IMR-90 (cell line): Measurements from ENCODE around the gene AXIN1. TPM values are rescaled to one million over a fixed set of nuclear protein-coding genes. Genes with fewer than 3 reads are reported as not detected.

ENCODE experiments used
- ATAC-seq: fragments of 200-7000 bp; cut with Tn5 transposase; 2 replicates; pipeline ENCODE4 v1.9.1; 2020; ENCODE audit warnings: low read depth, mild to moderate bottlenecking, moderate library complexity
- BruUV-seq: library from RNA; stranded (reverse); fragments of 400-500 nt; replicated peaks from 2 replicates; lab custom pipeline; 2021; lab: Mats Ljungman, UMichigan
- CTCF ChIA-PET: fragments of 300-600 bp; formaldehyde crosslinking; extraction: SDS; loops from one replicate; lab custom pipeline; 2021; ENCODE audit warnings: antibody characterized with exemption; lab: Yijun Ruan, JAX
- POLR2A ChIA-PET: fragments of 300-600 bp; sonication (Branson Sonifier 250); formaldehyde crosslinking; loops from one replicate; lab custom pipeline; 2022; ENCODE audit warnings: antibody characterized with exemption; ENCODE audit not compliant: unreplicated experiment; lab: Charles Lee
- DNase-seq: peaks from one replicate; pipeline ENCODE4 v3.0.0; 2013
- H2AFZ ChIP-seq: replicated peaks from 2 replicates; pipeline ENCODE3; 2013; ENCODE audit warnings: low read length, mild to moderate bottlenecking; ENCODE audit not compliant: poor library complexity
- H2AK5ac ChIP-seq: 2 replicates; pipeline ENCODE4 v1.6.1; 2013; ENCODE audit warnings: low read depth, low read length, inconsistent platforms
- H2AK9ac ChIP-seq: replicated peaks from 2 replicates; pipeline ENCODE3; 2013; ENCODE audit warnings: mild to moderate bottlenecking, low read depth, low read length, moderate library complexity; ENCODE audit not compliant: poor library complexity
- H2BK120ac ChIP-seq: 2 replicates; pipeline ENCODE4 v1.6.1; 2013; ENCODE audit warnings: low read depth, low read length, inconsistent platforms
- H2BK15ac ChIP-seq: 3 replicates; pipeline ENCODE4 v1.6.1; 2013; ENCODE audit warnings: low read depth, low read length, inconsistent platforms
- H2BK20ac ChIP-seq: 2 replicates; pipeline ENCODE4 v1.6.1; 2013; ENCODE audit warnings: low read depth, mild to moderate bottlenecking, inconsistent platforms, low read length, moderate library complexity
- H2BK5ac ChIP-seq: 2 replicates; pipeline ENCODE4 v1.6.1; 2013; ENCODE audit warnings: mild to moderate bottlenecking, low read depth, low read length, inconsistent platforms; ENCODE audit not compliant: poor library complexity, severe bottlenecking
- H3K14ac ChIP-seq: replicated peaks from 2 replicates; pipeline ENCODE4 v1.6.1; 2013; ENCODE audit warnings: low read depth, low read length, inconsistent platforms
- H3K18ac ChIP-seq: 2 replicates; pipeline ENCODE4 v1.6.1; 2013; ENCODE audit warnings: low read depth, low read length, control low read depth
- H3K23ac ChIP-seq: 2 replicates; pipeline ENCODE4 v1.6.1; 2013; ENCODE audit warnings: low read depth, low read length, inconsistent platforms
- H3K27ac ChIP-seq: 2 replicates; pipeline ENCODE4 v1.5.1; 2013; ENCODE audit warnings: mild to moderate bottlenecking, control low read depth, low read length; ENCODE audit not compliant: insufficient read depth
- H3K27me3 ChIP-seq: 2 replicates; pipeline ENCODE4 v1.6.1; 2013; ENCODE audit warnings: low read length; ENCODE audit not compliant: control insufficient read depth, insufficient read depth
- H3K36me3 ChIP-seq: 2 replicates; pipeline ENCODE4 v1.6.1; 2013; ENCODE audit warnings: low read length, mixed read lengths; ENCODE audit not compliant: control insufficient read depth, insufficient read depth
- H3K4ac ChIP-seq: 2 replicates; pipeline ENCODE4 v1.6.1; 2013; ENCODE audit warnings: low read depth, low read length, inconsistent platforms
- H3K4me1 ChIP-seq: 2 replicates; pipeline ENCODE4 v1.6.1; 2013; ENCODE audit warnings: low read length, mixed read lengths; ENCODE audit not compliant: control insufficient read depth, insufficient read depth
- H3K4me2 ChIP-seq: 2 replicates; pipeline ENCODE4 v1.6.1; 2013; ENCODE audit warnings: low read depth, mild to moderate bottlenecking, control low read depth, low read length, moderate library complexity
- H3K4me3 ChIP-seq: 2 replicates; pipeline ENCODE4 v1.5.1; 2013; ENCODE audit warnings: low read depth, mild to moderate bottlenecking, control low read depth, low read length, moderate library complexity; ENCODE audit not compliant: insufficient read depth
- H3K56ac ChIP-seq: 2 replicates; pipeline ENCODE4 v1.6.1; 2013; ENCODE audit warnings: low read length, inconsistent platforms; ENCODE audit not compliant: insufficient read depth; ENCODE audit errors: extremely low read depth
- H3K79me1 ChIP-seq, 2 experiments: 2 replicates each; pipeline ENCODE4 v1.6.1; 2013; ENCODE audit warnings: low read length in 2 of 2, inconsistent platforms in 1 of 2, low read depth in 1 of 2
- H3K9ac ChIP-seq: 2 replicates; pipeline ENCODE4 v1.6.1; 2013; ENCODE audit warnings: low read depth, low read length, control low read depth
- H3K9me1 ChIP-seq: 2 replicates; pipeline ENCODE4 v1.6.1; 2013; ENCODE audit warnings: low read length, inconsistent platforms; ENCODE audit not compliant: insufficient read depth
- H3K9me3 ChIP-seq: 2 replicates; pipeline ENCODE4 v1.6.1; 2013; ENCODE audit warnings: low read length; ENCODE audit not compliant: control insufficient read depth, insufficient read depth
- H4K20me1 ChIP-seq: 2 replicates; pipeline ENCODE4 v1.6.1; 2013; ENCODE audit warnings: low read length, inconsistent platforms; ENCODE audit not compliant: insufficient read depth
- H4K5ac ChIP-seq: 2 replicates; pipeline ENCODE4 v1.6.1; 2013; ENCODE audit warnings: mild to moderate bottlenecking, low read depth, low read length, control low read depth
- H4K8ac ChIP-seq, 2 experiments: 2 replicates each; pipeline ENCODE4 v1.6.1; 2013; ENCODE audit warnings: low read depth in 2 of 2, low read length in 2 of 2, control low read depth in 1 of 2, inconsistent platforms in 1 of 2
- H4K91ac ChIP-seq: 2 replicates; pipeline ENCODE4 v1.6.1; 2013; ENCODE audit warnings: low read depth, low read length, inconsistent platforms; ENCODE audit not compliant: insufficient read depth
- BHLHE40 ChIP-seq: fragments of 150-350 bp; IDR thresholded peaks from 2 replicates; pipeline ENCODE4 v1.6.1; 2016; ENCODE audit warnings: mild to moderate bottlenecking, low read depth, low read length
- CEBPB ChIP-seq: IDR thresholded peaks from 2 replicates; pipeline ENCODE4 v1.6.1; 2012; ENCODE audit warnings: low read depth, low read length, improper control_type of control experiment
- CHD1 ChIP-seq: IDR thresholded peaks from 2 replicates; pipeline ENCODE4 v1.6.1; 2012; ENCODE audit warnings: low read depth, low read length, improper control_type of control experiment
- FOS ChIP-seq: fragments of 150-350 bp; IDR thresholded peaks from 2 replicates; pipeline ENCODE4 v1.6.1; 2016; ENCODE audit warnings: low read depth, low read length
- MAFK ChIP-seq: IDR thresholded peaks from 2 replicates; pipeline ENCODE4 v1.6.1; 2012; ENCODE audit warnings: low read depth, low read length, improper control_type of control experiment
- MAZ ChIP-seq: IDR thresholded peaks from 2 replicates; pipeline ENCODE4 v1.6.1; 2012; ENCODE audit warnings: low read depth, mild to moderate bottlenecking, low read length, improper control_type of control experiment, moderate library complexity, borderline replicate concordance
- MXI1 ChIP-seq: IDR thresholded peaks from 2 replicates; pipeline ENCODE4 v1.6.1; 2012; ENCODE audit warnings: low read depth, mild to moderate bottlenecking, low read length, moderate library complexity, borderline replicate concordance
- NFE2L2 ChIP-seq: fragments of 150-350 bp; IDR thresholded peaks from 2 replicates; pipeline ENCODE4 v1.6.1; 2016; ENCODE audit warnings: low read depth, mild to moderate bottlenecking, low read length
- RCOR1 ChIP-seq: IDR thresholded peaks from 2 replicates; pipeline ENCODE4 v1.6.1; 2012; ENCODE audit warnings: mild to moderate bottlenecking, low read length, improper control_type of control experiment; ENCODE audit not compliant: insufficient replicate concordance
- RFX5 ChIP-seq: IDR thresholded peaks from 2 replicates; pipeline ENCODE4 v1.8.0; 2012; ENCODE audit warnings: low read depth, mild to moderate bottlenecking, low read length, moderate library complexity
- USF2 ChIP-seq: fragments of 150-350 bp; IDR thresholded peaks from 2 replicates; pipeline ENCODE4 v1.6.1; 2017; ENCODE audit warnings: mild to moderate bottlenecking, antibody characterized with exemption, low read length, low read depth
- WGBS, 2 experiments: methylation state at CpG; one replicate each; pipeline versions ENCODE4 v1.1.5 to v1.1.7; 2013; ENCODE audit warnings: missing lambda C conversion rate in 2 of 2; ENCODE audit not compliant: insufficient read length in 1 of 2; ENCODE audit errors: extremely low coverage in 2 of 2; 5-methylcytosine and 5-hydroxymethylcytosine counted together
- dilution Hi-C: fragments of 300-500 bp; cut with HindIII; formaldehyde crosslinking; loops from one replicate; pipeline ENCODE4 v1.14.3; 2018; ENCODE audit warnings: low sequenced_read_pairs; ENCODE audit not compliant: unreplicated experiment
- in situ Hi-C: fragments of 300-500 bp; cut with MboI; formaldehyde crosslinking; loops from 3 replicates; pipeline ENCODE4 v1.14.3; 2019; ENCODE audit warnings: low sequenced_read_pairs, inconsistent platforms, mixed read lengths
- intact Hi-C: fragments of 100-400 bp; cut with micrococcal nuclease; formaldehyde crosslinking; loops from 2 replicates; pipeline ENCODE4 v1.10.0; 2022
- polyA plus RNA-seq, 3 experiments: library from polyadenylated mRNA; depleted of rRNA; stranded (reverse); fragments of >200 nt; gene quantifications; 2 replicates each; pipeline ENCODE4 v1.2.3, GENCODE V29; 2012; ENCODE audit warnings: low replicate concordance in 1 of 3
- total RNA-seq: library from RNA; depleted of rRNA; stranded (reverse); fragments of >200 nt; gene quantifications from 2 replicates; pipeline ENCODE4 v1.2.3, GENCODE V29; 2012
- TF ChIP-seq, protein P1 (sequence below): conservative IDR thresholded peaks from 2 replicates; pipeline ENCODE4 v1.5.1; 2012; ENCODE audit warnings: mild to moderate bottlenecking, low read depth, low read length, improper control_type of control experiment
- TF ChIP-seq, protein P2 (sequence below): fragments of 150-350 bp; IDR thresholded peaks from 2 replicates; pipeline ENCODE4 v1.6.1; 2016; ENCODE audit warnings: low read depth, mild to moderate bottlenecking, low read length, moderate library complexity, borderline replicate concordance

The AXIN1 gene
- total and polyA plus RNA-seq, 2 of the 4 experiments (the other 2 are of a cell fraction), result 10.9 to 14.2 TPM

DNA sequence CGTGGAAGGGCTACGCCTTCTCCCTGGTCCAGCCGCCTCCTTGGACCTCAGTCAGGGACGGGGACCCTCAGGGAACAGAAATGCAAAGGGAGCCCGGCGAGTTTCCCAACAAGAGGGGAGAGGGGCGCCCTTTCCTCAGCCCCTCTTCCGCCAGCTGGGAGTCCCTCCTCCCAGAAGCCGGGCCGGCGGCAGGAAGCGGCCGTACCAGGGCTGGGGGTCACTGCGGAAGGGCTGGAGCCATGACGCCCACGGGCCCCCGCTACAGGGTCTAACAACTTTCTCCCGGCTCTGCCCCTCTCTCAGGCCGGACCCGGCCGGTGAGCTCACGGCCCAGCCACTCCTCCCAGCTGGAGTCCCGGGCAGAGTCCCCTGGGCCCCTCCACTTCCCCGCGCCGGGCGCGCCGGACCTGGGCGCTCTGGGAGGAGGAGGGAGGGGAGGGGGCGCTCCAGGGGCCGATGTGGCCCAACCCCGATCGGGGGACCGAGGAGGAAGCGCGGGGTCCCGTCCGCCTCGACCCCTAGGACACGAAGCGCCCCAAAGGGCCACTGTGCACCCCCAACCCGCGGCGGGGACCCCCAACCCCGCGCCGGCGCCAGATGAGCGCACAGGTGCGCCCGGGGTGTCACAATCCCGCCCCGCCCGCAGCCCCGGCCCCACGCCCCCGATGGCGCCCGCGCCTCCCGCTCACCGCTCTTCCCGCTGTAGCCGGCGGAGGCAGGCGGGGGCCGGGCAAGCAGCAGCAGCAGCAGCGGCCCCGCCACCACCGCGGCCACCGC lies 28.7 kb upstream of the AXIN1 start:
- DNase-seq (peak; percentile 10), ATAC-seq (peak; percentile 72)
- H3K56ac ChIP-seq, result no peak overlapping the region; the same call in none of the 2 replicates
- peak overlapping the region; percentile 88 for H2AFZ ChIP-seq
- peak overlapping the region; percentile 62; the same call in 1 of the 2 replicates for H3K14ac ChIP-seq
- no peaks in the 10 kb centered on the region for H3K9me1 ChIP-seq
- no peak overlapping the region for H4K5ac ChIP-seq
- no peaks in the 10 kb centered on the region for H3K9me3 ChIP-seq
- H2BK120ac ChIP-seq, result 0 out of 2 replicates have a peak overlapping the region, but pooled peaks have one; percentile 8
- peak overlapping the region; percentile 95 for H3K4me2 ChIP-seq
- H4K8ac ChIP-seq, result peak overlapping the region in 1 of 2 experiments; percentile 24; a peak in 1 of 4 replicates
- peaks cover 16% of the 10 kb centered on the region for H4K20me1 ChIP-seq
- ChIA-PET CTCF (no interaction called here), POLR2A (no interaction called here)
- peak overlapping the region; percentile 84 for H2AK5ac ChIP-seq
- peak overlapping the region; percentile 88 for H3K4me3 ChIP-seq
- intact Hi-C loops (no loop called here), in situ Hi-C loops (no loop called here), dilution Hi-C loops (no loop called here)
- peaks cover 13 to 29% of the 10 kb centered on the region in 2 experiments; a peak in 3 of 4 replicates for H3K79me1 ChIP-seq
- H3K27ac ChIP-seq, result peak overlapping the region; percentile 82
- 0% methylated on average over 7 of the region's 73 CpGs; no CpG with 5 or more reads in 1 of the 2 experiments for WGBS, 2 experiments
- BruUV-seq, result no TSS peak
- H2BK5ac ChIP-seq, result peak overlapping the region; percentile 62
- H3K27me3 ChIP-seq, result no peaks in the 10 kb centered on the region
- H3K4ac ChIP-seq, result peak overlapping the region; percentile 65; the same call in 1 of the 2 replicates
- H2BK15ac ChIP-seq, result no peak overlapping the region; the same call in 2 of the 3 replicates
- H4K91ac ChIP-seq, result no peak overlapping the region
- H2BK20ac ChIP-seq, result no peak overlapping the region
- H3K18ac ChIP-seq, result no peak overlapping the region
- H3K9ac ChIP-seq, result peak overlapping the region; percentile 91
- H3K36me3 ChIP-seq, result peaks cover 11% of the 10 kb centered on the region
- H2AK9ac ChIP-seq, result peak overlapping the region; percentile 94
- H3K23ac ChIP-seq, result peak overlapping the region; percentile 86
- H3K4me1 ChIP-seq, result peaks cover 2% of the 10 kb centered on the region; the same call in 1 of the 2 replicates
- TF ChIP-seq RCOR1, result no peak
- TF ChIP-seq FOS, result no peak
- TF ChIP-seq, protein P1, sequence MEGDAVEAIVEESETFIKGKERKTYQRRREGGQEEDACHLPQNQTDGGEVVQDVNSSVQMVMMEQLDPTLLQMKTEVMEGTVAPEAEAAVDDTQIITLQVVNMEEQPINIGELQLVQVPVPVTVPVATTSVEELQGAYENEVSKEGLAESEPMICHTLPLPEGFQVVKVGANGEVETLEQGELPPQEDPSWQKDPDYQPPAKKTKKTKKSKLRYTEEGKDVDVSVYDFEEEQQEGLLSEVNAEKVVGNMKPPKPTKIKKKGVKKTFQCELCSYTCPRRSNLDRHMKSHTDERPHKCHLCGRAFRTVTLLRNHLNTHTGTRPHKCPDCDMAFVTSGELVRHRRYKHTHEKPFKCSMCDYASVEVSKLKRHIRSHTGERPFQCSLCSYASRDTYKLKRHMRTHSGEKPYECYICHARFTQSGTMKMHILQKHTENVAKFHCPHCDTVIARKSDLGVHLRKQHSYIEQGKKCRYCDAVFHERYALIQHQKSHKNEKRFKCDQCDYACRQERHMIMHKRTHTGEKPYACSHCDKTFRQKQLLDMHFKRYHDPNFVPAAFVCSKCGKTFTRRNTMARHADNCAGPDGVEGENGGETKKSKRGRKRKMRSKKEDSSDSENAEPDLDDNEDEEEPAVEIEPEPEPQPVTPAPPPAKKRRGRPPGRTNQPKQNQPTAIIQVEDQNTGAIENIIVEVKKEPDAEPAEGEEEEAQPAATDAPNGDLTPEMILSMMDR, result no peak
- no peak for TF ChIP-seq MAFK
- TF ChIP-seq BHLHE40, result no peak
- no peak for TF ChIP-seq RFX5
- no peak for TF ChIP-seq USF2
- no peak for TF ChIP-seq CEBPB
- TF ChIP-seq NFE2L2, result no peak
- TF ChIP-seq CHD1, result no peak
- no peak for TF ChIP-seq MAZ
- no peak for TF ChIP-seq MXI1
- TF ChIP-seq, protein P2, sequence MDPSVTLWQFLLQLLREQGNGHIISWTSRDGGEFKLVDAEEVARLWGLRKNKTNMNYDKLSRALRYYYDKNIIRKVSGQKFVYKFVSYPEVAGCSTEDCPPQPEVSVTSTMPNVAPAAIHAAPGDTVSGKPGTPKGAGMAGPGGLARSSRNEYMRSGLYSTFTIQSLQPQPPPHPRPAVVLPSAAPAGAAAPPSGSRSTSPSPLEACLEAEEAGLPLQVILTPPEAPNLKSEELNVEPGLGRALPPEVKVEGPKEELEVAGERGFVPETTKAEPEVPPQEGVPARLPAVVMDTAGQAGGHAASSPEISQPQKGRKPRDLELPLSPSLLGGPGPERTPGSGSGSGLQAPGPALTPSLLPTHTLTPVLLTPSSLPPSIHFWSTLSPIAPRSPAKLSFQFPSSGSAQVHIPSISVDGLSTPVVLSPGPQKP, result no peak
